Fibroblast of lung (primary cell): ENCODE measurements around the gene ITK. TPM values are rescaled to one million over a fixed set of nuclear protein-coding genes. Genes with fewer than 3 reads are reported as not detected.

ENCODE experiments used
- DNase-seq, 2 donors: peaks; one replicate each; pipeline versions ENCODE4 v3.0.0 to v3.0.0-alpha.2; 2010; ENCODE audit warnings: low read depth in 2 of 2
- H2AFZ ChIP-seq: 2 replicates; pipeline ENCODE4 v1.5.1; 2012; ENCODE audit warnings: low read length, control low read depth, inconsistent platforms
- H3K27ac ChIP-seq: 2 replicates; pipeline ENCODE4 v1.5.1; 2011; ENCODE audit warnings: low read length, control low read depth; ENCODE audit not compliant: insufficient read depth
- H3K27me3 ChIP-seq: 2 replicates; pipeline ENCODE4 v1.5.1; 2011; ENCODE audit warnings: mild to moderate bottlenecking, low read length; ENCODE audit not compliant: control insufficient read depth, insufficient read depth
- H3K36me3 ChIP-seq: 2 replicates; pipeline ENCODE4 v1.5.1; 2011; ENCODE audit warnings: low read length; ENCODE audit not compliant: control insufficient read depth, insufficient read depth
- H3K4me1 ChIP-seq: 2 replicates; pipeline ENCODE4 v1.5.1; 2011; ENCODE audit warnings: low read length; ENCODE audit not compliant: control insufficient read depth, insufficient read depth; ENCODE audit errors: extremely low read depth
- H3K4me2 ChIP-seq: 2 replicates; pipeline ENCODE4 v1.5.1; 2011; ENCODE audit warnings: low read length, control low read depth; ENCODE audit not compliant: insufficient read depth; ENCODE audit errors: extremely low read depth
- H3K4me3 ChIP-seq, 4 experiments: fragments of 200-600 bp in 1 of 4; sonication (generic) in 1 of 4; replicated peaks in 1 of 4; 2 replicates each; pipeline ENCODE4 v1.5.1; 2011 to 2016; ENCODE audit warnings: low read length in 4 of 4, low read depth in 3 of 4, mild to moderate bottlenecking in 3 of 4, control low read depth in 2 of 4, inconsistent platforms in 1 of 4, mixed read lengths in 1 of 4; ENCODE audit not compliant: insufficient read depth in 1 of 4; ENCODE audit errors: control extremely low read depth in 1 of 4
- H3K79me2 ChIP-seq: 2 replicates; pipeline ENCODE4 v1.5.1; 2012; ENCODE audit warnings: mild to moderate bottlenecking, low read length, inconsistent platforms; ENCODE audit not compliant: control insufficient read depth, insufficient read depth
- H3K9ac ChIP-seq: 2 replicates; pipeline ENCODE4 v1.5.1; 2011; ENCODE audit warnings: mild to moderate bottlenecking, low read length, control low read depth; ENCODE audit not compliant: insufficient read depth
- H3K9me3 ChIP-seq: 2 replicates; pipeline ENCODE4 v1.5.1; 2012; ENCODE audit warnings: low read depth, low read length; ENCODE audit not compliant: control insufficient read depth, insufficient read depth
- H4K20me1 ChIP-seq: 2 replicates; pipeline ENCODE4 v1.5.1; 2011; ENCODE audit warnings: low read length; ENCODE audit not compliant: control insufficient read depth, insufficient read depth; ENCODE audit errors: extremely low read depth
- CTCF ChIP-seq, 2 donors: IDR thresholded peaks in 1 of 2; conservative IDR thresholded peaks in 1 of 2; 1 replicate in 1 of 2; 2 replicates in 1 of 2; pipeline ENCODE4 v1.5.1; 2011 to 2012; ENCODE audit warnings: low read length in 2 of 2, control low read depth in 1 of 2, inconsistent platforms in 1 of 2, low read depth in 1 of 2, mild to moderate bottlenecking in 1 of 2
- EZH2 ChIP-seq: IDR thresholded peaks from 2 replicates; pipeline ENCODE4 v1.5.1; 2012; ENCODE audit warnings: low read length, control low read depth, mild to moderate bottlenecking; ENCODE audit errors: missing control alignments
- polyA plus RNA-seq, 2 donors: library from polyadenylated mRNA; depleted of rRNA in 1 of 2; stranded (reverse) in 1 of 2; unstranded in 1 of 2; fragments of >200 nt; gene quantifications; 2 replicates each; pipeline ENCODE4 v1.2.1, GENCODE V29; 2011 to 2012; ENCODE audit warnings: missing spikeins in 1 of 2
- total RNA-seq: library from RNA; depleted of rRNA; stranded (reverse); fragments of >200 nt; gene quantifications from 2 replicates; pipeline ENCODE4 v1.2.1, GENCODE V29; 2014

ITK gene
- total and polyA plus RNA-seq, 2 donors (not counting 1 experiment from before 2014, with no cell fraction given), result 0.17 TPM; not detected in 1

- no peak overlapping the region for H2AFZ ChIP-seq
- no peak overlapping the region for H3K4me2 ChIP-seq
- no peaks in the 10 kb centered on the region for H3K36me3 ChIP-seq
- no peak overlapping the region for H3K9ac ChIP-seq
- no peak for DNase-seq
- H3K9me3 ChIP-seq, result no peaks in the 10 kb centered on the region
- no peak overlapping the region for H3K4me3 ChIP-seq
- no peaks in the 10 kb centered on the region for H3K27me3 ChIP-seq
- no peaks in the 10 kb centered on the region for H3K4me1 ChIP-seq
- no peak for TF ChIP-seq CTCF (conservative IDR thresholded peaks at IDR 0.05 in 1 of 2, IDR thresholded peaks at IDR 0.05 in 1 of 2; ENCODE audit: low read depth in 1 of 2, low read length in 2 of 2)
- TF ChIP-seq EZH2, result no peak
- H3K27ac ChIP-seq, result no peak overlapping the region
- H4K20me1 ChIP-seq, result no peaks in the 10 kb centered on the region
- no peaks in the 10 kb centered on the region for H3K79me2 ChIP-seq
Observed at GRCh38 chr5:157197086-157197485, 16.4 kb downstream of the ITK start.

- DNase-seq, result no peak
- no peak overlapping the region for H3K9ac ChIP-seq
- no peak overlapping the region for H3K27ac ChIP-seq
- H2AFZ ChIP-seq, result no peak overlapping the region
- no peaks in the 10 kb centered on the region for H3K9me3 ChIP-seq
- no peak overlapping the region for H3K4me2 ChIP-seq
- no peak for TF ChIP-seq CTCF (conservative IDR thresholded peaks at IDR 0.05 in 1 of 2, IDR thresholded peaks at IDR 0.05 in 1 of 2; ENCODE audit: low read depth in 1 of 2, low read length in 2 of 2)
- TF ChIP-seq EZH2, result no peak
- no peaks in the 10 kb centered on the region for H4K20me1 ChIP-seq
- no peaks in the 10 kb centered on the region for H3K27me3 ChIP-seq
- H3K4me1 ChIP-seq, result no peaks in the 10 kb centered on the region
- no peak overlapping the region for H3K4me3 ChIP-seq
- no peaks in the 10 kb centered on the region for H3K36me3 ChIP-seq
- H3K79me2 ChIP-seq, result no peaks in the 10 kb centered on the region
Observed at GRCh38 chr5:157198277-157198986, 17.8 kb downstream of the ITK start.

- Histone ChIP-seq H3K4me3 (no peak overlapping the region), H3K4me2 (no peak overlapping the region), H3K27ac (no peak overlapping the region), H3K79me2 (no peaks in the 10 kb centered on the region), H3K27me3 (no peaks in the 10 kb centered on the region), H4K20me1 (no peaks in the 10 kb centered on the region), H3K9me3 (no peaks in the 10 kb centered on the region), H3K9ac (no peak overlapping the region), H3K36me3 (no peaks in the 10 kb centered on the region), H2AFZ (no peak overlapping the region), H3K4me1 (no peaks in the 10 kb centered on the region)
- no peak for TF ChIP-seq EZH2
- DNase-seq, result no peak
Observed at GRCh38 chr5:157201857-157202256, 21.2 kb downstream of the ITK start.
